HEK293 (cell line): Measurements from ENCODE around the gene HLX.

Experiments
- CTCF ChIA-PET: fragments of 350-600 bp; formaldehyde crosslinking; extraction: SDS; loops from one replicate; lab custom pipeline; 2021; ENCODE audit warnings: antibody characterized with exemption; lab: Yijun Ruan, JAX
- POLR2A ChIA-PET: fragments of 300-600 bp; formaldehyde crosslinking; extraction: SDS; loops from one replicate; lab custom pipeline; 2020; ENCODE audit warnings: antibody characterized with exemption, inconsistent platforms; lab: Yijun Ruan, JAX
- H3K27ac ChIP-seq: fragments of 200-500 bp; sonication (Bioruptor generic); 2 replicates; pipeline ENCODE4 v1.5.1; 2014; ENCODE audit warnings: low read depth, low read length, control low read depth, inconsistent platforms; ENCODE audit errors: extremely low read depth
- H3K36me3 ChIP-seq, 2 experiments: fragments of 200-500 bp in 1 of 2; sonication (Bioruptor generic) in 1 of 2; 1 replicate in 1 of 2; 2 replicates in 1 of 2; pipeline ENCODE4 v1.5.1; 2014 to 2017; ENCODE audit warnings: inconsistent platforms in 2 of 2, low read length in 2 of 2; ENCODE audit not compliant: control insufficient read depth in 2 of 2, insufficient read depth in 1 of 2
- H3K4me1 ChIP-seq: fragments of 200-500 bp; sonication (Bioruptor generic); 2 replicates; pipeline ENCODE4 v1.5.1; 2014; ENCODE audit warnings: mild to moderate bottlenecking, low read length, inconsistent platforms; ENCODE audit not compliant: control insufficient read depth, insufficient read depth
- H3K4me3 ChIP-seq: 2 replicates; pipeline ENCODE4 v1.5.1; 2011; ENCODE audit warnings: low read depth, mild to moderate bottlenecking, control low read depth, low read length, moderate library complexity
- H3K9me3 ChIP-seq: fragments of 200-500 bp; sonication (Bioruptor generic); 2 replicates; pipeline ENCODE4 v1.5.1; 2014; ENCODE audit warnings: low read depth, low read length, inconsistent platforms; ENCODE audit not compliant: control insufficient read depth, insufficient read depth
- HOXD13 ChIP-seq: sonication (generic); formaldehyde crosslinking; IDR thresholded peaks from 2 replicates; pipeline ENCODE4 v1.8.0; 2022; ENCODE audit warnings: missing genetic modification reagents, borderline replicate concordance
- IKZF3 ChIP-seq: fragments of 450-650 bp; IDR thresholded peaks from 2 replicates; pipeline ENCODE4 v1.5.0; 2018; ENCODE audit warnings: missing biosample characterization, mild to moderate bottlenecking, missing genetic modification characterization, moderate library complexity
- KLF1 ChIP-seq: fragments of 450-650 bp; formaldehyde crosslinking; IDR thresholded peaks from 2 replicates; pipeline ENCODE4 v1.5.1; 2016; ENCODE audit warnings: missing biosample characterization, missing genetic modification characterization
- KLF16 ChIP-seq: fragments of 450-650 bp; formaldehyde crosslinking; IDR thresholded peaks from 2 replicates; pipeline ENCODE4 v1.5.1; 2017; ENCODE audit warnings: missing biosample characterization, missing genetic modification characterization
- KLF8 ChIP-seq: fragments of 450-650 bp; formaldehyde crosslinking; IDR thresholded peaks from 2 replicates; pipeline ENCODE4 v1.5.1; 2016; ENCODE audit warnings: missing biosample characterization, missing genetic modification characterization
- KLF9 ChIP-seq: fragments of 450-650 bp; formaldehyde crosslinking; IDR thresholded peaks from 2 replicates; pipeline ENCODE4 v1.5.1; 2016; ENCODE audit warnings: missing biosample characterization, missing genetic modification characterization, low read depth
- REPIN1 ChIP-seq: fragments of 450-650 bp; formaldehyde crosslinking; IDR thresholded peaks from 2 replicates; pipeline ENCODE4 v1.5.1; 2017; ENCODE audit warnings: missing biosample characterization, missing genetic modification characterization, low read depth
- SP2 ChIP-seq: fragments of 450-650 bp; formaldehyde crosslinking; IDR thresholded peaks from 2 replicates; pipeline ENCODE4 v1.5.1; 2016; ENCODE audit warnings: missing biosample characterization, missing genetic modification characterization
- ZBTB20 ChIP-seq: fragments of 450-650 bp; formaldehyde crosslinking; IDR thresholded peaks from 2 replicates; pipeline ENCODE4 v1.5.1; 2016; ENCODE audit warnings: missing biosample characterization, missing genetic modification characterization
- ZEB2 ChIP-seq: fragments of 450-650 bp; formaldehyde crosslinking; IDR thresholded peaks from 2 replicates; pipeline ENCODE4 v1.5.1; 2016; ENCODE audit warnings: missing biosample characterization, missing genetic modification characterization
- ZNF2 ChIP-seq: fragments of 450-650 bp; formaldehyde crosslinking; IDR thresholded peaks from 2 replicates; pipeline ENCODE4 v1.5.1; 2016; ENCODE audit warnings: missing biosample characterization, missing genetic modification characterization
- ZNF248 ChIP-seq: fragments of 450-650 bp; formaldehyde crosslinking; IDR thresholded peaks from 2 replicates; pipeline ENCODE4 v1.5.1; 2017; ENCODE audit warnings: missing biosample characterization, missing genetic modification characterization
- ZNF335 ChIP-seq: fragments of 450-650 bp; formaldehyde crosslinking; conservative IDR thresholded peaks from 2 replicates; pipeline ENCODE4 v1.5.1; 2016; ENCODE audit warnings: missing biosample characterization, missing genetic modification characterization
- ZNF585B ChIP-seq: fragments of 450-650 bp; formaldehyde crosslinking; IDR thresholded peaks from 2 replicates; pipeline ENCODE4 v1.5.1; 2016; ENCODE audit warnings: missing biosample characterization, missing genetic modification characterization
- ZNF610 ChIP-seq: fragments of 450-650 bp; formaldehyde crosslinking; IDR thresholded peaks from 2 replicates; pipeline ENCODE4 v1.5.1; 2016; ENCODE audit warnings: missing biosample characterization, missing genetic modification characterization, borderline replicate concordance
- ZNF843 ChIP-seq: fragments of 450-650 bp; formaldehyde crosslinking; IDR thresholded peaks from 2 replicates; pipeline ENCODE4 v1.5.1; 2016; ENCODE audit warnings: missing biosample characterization, missing genetic modification characterization
- ZXDB ChIP-seq: fragments of 450-650 bp; formaldehyde crosslinking; IDR thresholded peaks from 2 replicates; pipeline ENCODE4 v1.5.1; 2016; ENCODE audit warnings: missing biosample characterization, missing genetic modification characterization
- TF ChIP-seq, protein P1 (sequence below): fragments of 450-650 bp; formaldehyde crosslinking; IDR thresholded peaks from 2 replicates; pipeline ENCODE4 v1.5.1; 2017; ENCODE audit warnings: missing biosample characterization, missing genetic modification characterization
- TF ChIP-seq, protein P2 (sequence below): fragments of 450-650 bp; formaldehyde crosslinking; IDR thresholded peaks from 2 replicates; pipeline ENCODE4 v1.5.1; 2016; ENCODE audit warnings: missing biosample characterization, missing genetic modification characterization
- TF ChIP-seq, protein P3 (sequence below): fragments of 450-650 bp; formaldehyde crosslinking; IDR thresholded peaks from 2 replicates; pipeline ENCODE4 v1.5.1; 2016; ENCODE audit warnings: missing biosample characterization, missing genetic modification characterization
- TF ChIP-seq, protein P4 (sequence below): fragments of 450-650 bp; formaldehyde crosslinking; IDR thresholded peaks from 2 replicates; pipeline ENCODE4 v1.5.1; 2016; ENCODE audit warnings: missing biosample characterization, missing genetic modification characterization
- TF ChIP-seq, protein P5 (sequence below): fragments of 450-650 bp; formaldehyde crosslinking; IDR thresholded peaks from 2 replicates; pipeline ENCODE4 v1.5.1; 2016; ENCODE audit warnings: missing biosample characterization, missing genetic modification characterization
- TF ChIP-seq, protein P6 (sequence below): fragments of 450-650 bp; formaldehyde crosslinking; conservative IDR thresholded peaks from 2 replicates; pipeline ENCODE4 v1.5.1; 2016; ENCODE audit warnings: low read depth, missing biosample characterization, missing genetic modification characterization

HLX gene, protein sequence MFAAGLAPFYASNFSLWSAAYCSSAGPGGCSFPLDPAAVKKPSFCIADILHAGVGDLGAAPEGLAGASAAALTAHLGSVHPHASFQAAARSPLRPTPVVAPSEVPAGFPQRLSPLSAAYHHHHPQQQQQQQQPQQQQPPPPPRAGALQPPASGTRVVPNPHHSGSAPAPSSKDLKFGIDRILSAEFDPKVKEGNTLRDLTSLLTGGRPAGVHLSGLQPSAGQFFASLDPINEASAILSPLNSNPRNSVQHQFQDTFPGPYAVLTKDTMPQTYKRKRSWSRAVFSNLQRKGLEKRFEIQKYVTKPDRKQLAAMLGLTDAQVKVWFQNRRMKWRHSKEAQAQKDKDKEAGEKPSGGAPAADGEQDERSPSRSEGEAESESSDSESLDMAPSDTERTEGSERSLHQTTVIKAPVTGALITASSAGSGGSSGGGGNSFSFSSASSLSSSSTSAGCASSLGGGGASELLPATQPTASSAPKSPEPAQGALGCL

DNA sequence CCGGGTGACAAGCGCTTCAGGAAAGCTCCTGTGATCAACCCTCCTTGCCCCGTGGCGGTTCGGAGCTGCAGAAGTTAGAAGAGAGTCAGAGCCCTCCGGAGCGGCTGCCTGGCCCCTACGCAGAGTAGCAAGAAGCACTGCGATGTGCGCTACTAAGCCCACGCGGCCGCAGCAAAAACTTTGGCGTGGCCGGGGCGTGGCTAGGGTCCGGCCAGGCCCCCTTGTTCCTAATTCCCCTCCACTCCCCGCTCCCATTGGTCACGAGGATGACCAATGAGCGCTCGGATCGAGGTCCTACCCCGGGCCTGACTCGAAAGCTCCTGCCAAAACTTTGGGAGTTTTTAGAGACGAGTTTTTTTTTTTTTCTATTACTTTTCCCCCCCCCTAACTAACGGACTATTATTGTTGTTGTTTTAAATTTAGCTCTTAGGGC, at the start of gene HLX:
Gene HLX (plus strand): TSS at position 368 of the 433 bp plus-strand sequence. CDS start 415 bp downstream, outside the sequence.
- ChIA-PET POLR2A (interaction anchor here (0.6 to 1.5 kb wide), 4 partner anchors 97 to 670 kb away, joined by 3 to 4 read pairs (median 3); no protein-coding TSS in a partner anchor), CTCF (interaction anchor here (0.6 to 1.1 kb wide), 2 partner anchors 28 to 323 kb away, joined by 3 to 5 read pairs; no protein-coding TSS in a partner anchor)
- no peaks in the 10 kb centered on the region for H3K9me3 ChIP-seq
- H3K27ac ChIP-seq = peak within 1 kb of the TSS; percentile 81; the same call in 1 of the 2 replicates
- H3K36me3 ChIP-seq = peaks cover 0 to 24% of the 10 kb centered on the region in 2 experiments; a peak in 1 of 3 replicates
- peaks cover 3% of the 10 kb centered on the region; the same call in 1 of the 2 replicates for H3K4me1 ChIP-seq
- H3K4me3 ChIP-seq = peak within 1 kb of the TSS; percentile 78
- TF ChIP-seq, protein P1, sequence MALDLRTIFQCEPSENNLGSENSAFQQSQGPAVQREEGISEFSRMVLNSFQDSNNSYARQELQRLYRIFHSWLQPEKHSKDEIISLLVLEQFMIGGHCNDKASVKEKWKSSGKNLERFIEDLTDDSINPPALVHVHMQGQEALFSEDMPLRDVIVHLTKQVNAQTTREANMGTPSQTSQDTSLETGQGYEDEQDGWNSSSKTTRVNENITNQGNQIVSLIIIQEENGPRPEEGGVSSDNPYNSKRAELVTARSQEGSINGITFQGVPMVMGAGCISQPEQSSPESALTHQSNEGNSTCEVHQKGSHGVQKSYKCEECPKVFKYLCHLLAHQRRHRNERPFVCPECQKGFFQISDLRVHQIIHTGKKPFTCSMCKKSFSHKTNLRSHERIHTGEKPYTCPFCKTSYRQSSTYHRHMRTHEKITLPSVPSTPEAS (tag by site-specific recombination) = no peak
- TF ChIP-seq ZNF843 (tag by site-specific recombination) (no peak), KLF1 (tag by site-specific recombination) (0 out of 2 replicates have a peak, but pooled peaks have one; percentile 14), ZEB2 (peak; percentile 26; the same call in 1 of the 2 replicates), REPIN1 (peak; percentile 22; the same call in 1 of the 2 replicates), ZNF248 (tag by site-specific recombination) (no peak), ZNF335 (tag by site-specific recombination) (peak; percentile 96), ZNF585B (tag by site-specific recombination) (no peak), ZXDB (tag by site-specific recombination) (0 out of 2 replicates have a peak, but pooled peaks have one; percentile 3), ZBTB20 (tag by site-specific recombination) (no peak), KLF9 (tag by site-specific recombination) (peak; percentile 36; the same call in 1 of the 2 replicates), KLF8 (tag by site-specific recombination) (peak; percentile 63; the same call in 1 of the 2 replicates), ZNF2 (tag by site-specific recombination) (no peak), HOXD13 (CRISPR knock-in tag) (no peak), IKZF3 (tag by site-specific recombination) (no peak), SP2 (tag by site-specific recombination) (peak; percentile 54), KLF16 (peak; percentile 2; the same call in 1 of the 2 replicates), ZNF610 (tag by site-specific recombination) (peak; percentile 47; the same call in 1 of the 2 replicates)
- TF ChIP-seq, protein P2, sequence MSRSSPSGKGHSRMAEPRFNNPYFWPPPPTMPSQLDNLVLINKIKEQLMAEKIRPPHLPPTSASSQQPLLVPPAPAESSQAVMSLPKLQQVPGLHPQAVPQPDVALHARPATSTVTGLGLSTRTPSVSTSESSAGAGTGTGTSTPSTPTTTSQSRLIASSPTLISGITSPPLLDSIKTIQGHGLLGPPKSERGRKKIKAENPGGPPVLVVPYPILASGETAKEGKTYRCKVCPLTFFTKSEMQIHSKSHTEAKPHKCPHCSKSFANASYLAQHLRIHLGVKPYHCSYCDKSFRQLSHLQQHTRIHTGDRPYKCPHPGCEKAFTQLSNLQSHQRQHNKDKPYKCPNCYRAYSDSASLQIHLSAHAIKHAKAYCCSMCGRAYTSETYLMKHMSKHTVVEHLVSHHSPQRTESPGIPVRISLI = peak; percentile 77
- TF ChIP-seq, protein P3, sequence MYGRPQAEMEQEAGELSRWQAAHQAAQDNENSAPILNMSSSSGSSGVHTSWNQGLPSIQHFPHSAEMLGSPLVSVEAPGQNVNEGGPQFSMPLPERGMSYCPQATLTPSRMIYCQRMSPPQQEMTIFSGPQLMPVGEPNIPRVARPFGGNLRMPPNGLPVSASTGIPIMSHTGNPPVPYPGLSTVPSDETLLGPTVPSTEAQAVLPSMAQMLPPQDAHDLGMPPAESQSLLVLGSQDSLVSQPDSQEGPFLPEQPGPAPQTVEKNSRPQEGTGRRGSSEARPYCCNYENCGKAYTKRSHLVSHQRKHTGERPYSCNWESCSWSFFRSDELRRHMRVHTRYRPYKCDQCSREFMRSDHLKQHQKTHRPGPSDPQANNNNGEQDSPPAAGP (tag by site-specific recombination) = 0 out of 2 replicates have a peak, but pooled peaks have one; percentile 48
- TF ChIP-seq, protein P4, sequence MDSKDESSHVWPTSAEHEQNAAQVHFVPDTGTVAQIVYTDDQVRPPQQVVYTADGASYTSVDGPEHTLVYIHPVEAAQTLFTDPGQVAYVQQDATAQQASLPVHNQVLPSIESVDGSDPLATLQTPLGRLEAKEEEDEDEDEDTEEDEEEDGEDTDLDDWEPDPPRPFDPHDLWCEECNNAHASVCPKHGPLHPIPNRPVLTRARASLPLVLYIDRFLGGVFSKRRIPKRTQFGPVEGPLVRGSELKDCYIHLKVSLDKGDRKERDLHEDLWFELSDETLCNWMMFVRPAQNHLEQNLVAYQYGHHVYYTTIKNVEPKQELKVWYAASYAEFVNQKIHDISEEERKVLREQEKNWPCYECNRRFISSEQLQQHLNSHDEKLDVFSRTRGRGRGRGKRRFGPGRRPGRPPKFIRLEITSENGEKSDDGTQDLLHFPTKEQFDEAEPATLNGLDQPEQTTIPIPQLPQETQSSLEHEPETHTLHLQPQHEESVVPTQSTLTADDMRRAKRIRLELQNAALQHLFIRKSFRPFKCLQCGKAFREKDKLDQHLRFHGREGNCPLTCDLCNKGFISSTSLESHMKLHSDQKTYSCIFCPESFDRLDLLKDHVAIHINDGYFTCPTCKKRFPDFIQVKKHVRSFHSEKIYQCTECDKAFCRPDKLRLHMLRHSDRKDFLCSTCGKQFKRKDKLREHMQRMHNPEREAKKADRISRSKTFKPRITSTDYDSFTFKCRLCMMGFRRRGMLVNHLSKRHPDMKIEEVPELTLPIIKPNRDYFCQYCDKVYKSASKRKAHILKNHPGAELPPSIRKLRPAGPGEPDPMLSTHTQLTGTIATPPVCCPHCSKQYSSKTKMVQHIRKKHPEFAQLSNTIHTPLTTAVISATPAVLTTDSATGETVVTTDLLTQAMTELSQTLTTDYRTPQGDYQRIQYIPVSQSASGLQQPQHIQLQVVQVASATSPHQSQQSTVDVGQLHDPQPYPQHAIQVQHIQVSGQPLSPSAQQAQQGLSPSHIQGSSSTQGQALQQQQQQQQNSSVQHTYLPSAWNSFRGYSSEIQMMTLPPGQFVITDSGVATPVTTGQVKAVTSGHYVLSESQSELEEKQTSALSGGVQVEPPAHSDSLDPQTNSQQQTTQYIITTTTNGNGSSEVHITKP = peak; percentile 47; the same call in 1 of the 2 replicates
- TF ChIP-seq, protein P5, sequence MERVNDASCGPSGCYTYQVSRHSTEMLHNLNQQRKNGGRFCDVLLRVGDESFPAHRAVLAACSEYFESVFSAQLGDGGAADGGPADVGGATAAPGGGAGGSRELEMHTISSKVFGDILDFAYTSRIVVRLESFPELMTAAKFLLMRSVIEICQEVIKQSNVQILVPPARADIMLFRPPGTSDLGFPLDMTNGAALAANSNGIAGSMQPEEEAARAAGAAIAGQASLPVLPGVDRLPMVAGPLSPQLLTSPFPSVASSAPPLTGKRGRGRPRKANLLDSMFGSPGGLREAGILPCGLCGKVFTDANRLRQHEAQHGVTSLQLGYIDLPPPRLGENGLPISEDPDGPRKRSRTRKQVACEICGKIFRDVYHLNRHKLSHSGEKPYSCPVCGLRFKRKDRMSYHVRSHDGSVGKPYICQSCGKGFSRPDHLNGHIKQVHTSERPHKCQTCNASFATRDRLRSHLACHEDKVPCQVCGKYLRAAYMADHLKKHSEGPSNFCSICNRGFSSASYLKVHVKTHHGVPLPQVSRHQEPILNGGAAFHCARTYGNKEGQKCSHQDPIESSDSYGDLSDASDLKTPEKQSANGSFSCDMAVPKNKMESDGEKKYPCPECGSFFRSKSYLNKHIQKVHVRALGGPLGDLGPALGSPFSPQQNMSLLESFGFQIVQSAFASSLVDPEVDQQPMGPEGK (tag by site-specific recombination) = no peak
- TF ChIP-seq, protein P6, sequence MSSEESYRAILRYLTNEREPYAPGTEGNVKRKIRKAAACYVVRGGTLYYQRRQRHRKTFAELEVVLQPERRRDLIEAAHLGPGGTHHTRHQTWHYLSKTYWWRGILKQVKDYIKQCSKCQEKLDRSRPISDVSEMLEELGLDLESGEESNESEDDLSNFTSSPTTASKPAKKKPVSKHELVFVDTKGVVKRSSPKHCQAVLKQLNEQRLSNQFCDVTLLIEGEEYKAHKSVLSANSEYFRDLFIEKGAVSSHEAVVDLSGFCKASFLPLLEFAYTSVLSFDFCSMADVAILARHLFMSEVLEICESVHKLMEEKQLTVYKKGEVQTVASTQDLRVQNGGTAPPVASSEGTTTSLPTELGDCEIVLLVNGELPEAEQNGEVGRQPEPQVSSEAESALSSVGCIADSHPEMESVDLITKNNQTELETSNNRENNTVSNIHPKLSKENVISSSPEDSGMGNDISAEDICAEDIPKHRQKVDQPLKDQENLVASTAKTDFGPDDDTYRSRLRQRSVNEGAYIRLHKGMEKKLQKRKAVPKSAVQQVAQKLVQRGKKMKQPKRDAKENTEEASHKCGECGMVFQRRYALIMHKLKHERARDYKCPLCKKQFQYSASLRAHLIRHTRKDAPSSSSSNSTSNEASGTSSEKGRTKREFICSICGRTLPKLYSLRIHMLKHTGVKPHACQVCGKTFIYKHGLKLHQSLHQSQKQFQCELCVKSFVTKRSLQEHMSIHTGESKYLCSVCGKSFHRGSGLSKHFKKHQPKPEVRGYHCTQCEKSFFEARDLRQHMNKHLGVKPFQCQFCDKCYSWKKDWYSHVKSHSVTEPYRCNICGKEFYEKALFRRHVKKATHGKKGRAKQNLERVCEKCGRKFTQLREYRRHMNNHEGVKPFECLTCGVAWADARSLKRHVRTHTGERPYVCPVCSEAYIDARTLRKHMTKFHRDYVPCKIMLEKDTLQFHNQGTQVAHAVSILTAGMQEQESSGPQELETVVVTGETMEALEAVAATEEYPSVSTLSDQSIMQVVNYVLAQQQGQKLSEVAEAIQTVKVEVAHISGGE (tag by site-specific recombination) = peak; percentile 37; the same call in 1 of the 2 replicates
